Epithelial cell of esophagus (primary cell): ENCODE data around the gene TEAD3.
A peak's percentile ranks its signal among the peaks of the same experiment; 100 is the strongest.
"Not testable (repeated sequence)": the region's sequence is repeated elsewhere in the genome, so short reads cannot be mapped to it uniquely, and the experiment has no call there.

Source experiments
- DNase-seq: peaks from one replicate; pipeline ENCODE4 v3.0.0; 2010; ENCODE audit warnings: low read depth
- H3K4me3 ChIP-seq: 2 replicates; pipeline ENCODE4 v1.5.1; 2011; ENCODE audit warnings: mild to moderate bottlenecking, low read length, control low read depth
- TF ChIP-seq, protein P1 (sequence below): IDR thresholded peaks from 2 replicates; pipeline ENCODE4 v1.5.1; 2011; ENCODE audit warnings: low read depth, mild to moderate bottlenecking, low read length, control low read depth, inconsistent platforms; ENCODE audit not compliant: insufficient read depth; ENCODE audit errors: missing control alignments

TEAD3 gene

DNA sequence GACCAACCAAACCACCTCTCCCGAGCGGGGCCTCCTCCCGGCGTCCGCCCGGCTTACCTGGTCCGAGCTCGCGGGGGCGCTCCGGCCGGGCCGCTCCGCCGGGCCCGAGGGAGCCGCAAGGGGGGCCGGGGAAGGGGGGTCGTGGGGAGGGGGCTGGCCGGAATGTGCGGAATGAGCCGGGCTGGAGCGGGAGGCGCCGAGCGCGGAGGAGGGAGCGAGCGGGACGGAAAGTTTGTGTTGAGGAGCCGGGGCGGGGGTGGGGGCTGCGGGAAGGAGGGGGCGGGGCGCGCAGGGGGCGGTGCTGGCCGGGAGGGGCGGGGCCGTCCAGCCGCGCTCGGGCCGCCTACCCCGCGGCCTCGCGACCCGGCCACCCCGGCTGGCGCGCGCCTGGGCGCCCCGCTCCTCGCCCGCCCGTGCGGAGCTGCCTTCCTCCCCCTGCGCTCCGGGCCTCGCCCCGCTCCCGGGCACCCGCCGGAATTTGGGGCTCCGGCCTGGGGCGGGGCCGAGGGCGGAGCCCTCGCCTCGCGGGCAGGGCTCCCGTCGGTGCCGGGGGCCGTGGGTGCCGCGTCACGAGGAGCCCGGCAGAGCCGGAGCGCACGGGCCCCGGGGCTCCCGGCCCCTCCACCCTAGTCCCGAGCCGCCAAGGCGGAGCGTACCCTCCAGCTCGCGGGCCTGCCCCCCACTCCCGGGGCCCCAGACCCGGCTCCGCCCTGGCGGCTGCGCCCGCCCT, at the start of gene TEAD3:
TEAD3 (minus strand) TSS at position 239 of the 730 bp plus-strand sequence.
- peak; percentile 77 for DNase-seq
- TF ChIP-seq, protein P1, sequence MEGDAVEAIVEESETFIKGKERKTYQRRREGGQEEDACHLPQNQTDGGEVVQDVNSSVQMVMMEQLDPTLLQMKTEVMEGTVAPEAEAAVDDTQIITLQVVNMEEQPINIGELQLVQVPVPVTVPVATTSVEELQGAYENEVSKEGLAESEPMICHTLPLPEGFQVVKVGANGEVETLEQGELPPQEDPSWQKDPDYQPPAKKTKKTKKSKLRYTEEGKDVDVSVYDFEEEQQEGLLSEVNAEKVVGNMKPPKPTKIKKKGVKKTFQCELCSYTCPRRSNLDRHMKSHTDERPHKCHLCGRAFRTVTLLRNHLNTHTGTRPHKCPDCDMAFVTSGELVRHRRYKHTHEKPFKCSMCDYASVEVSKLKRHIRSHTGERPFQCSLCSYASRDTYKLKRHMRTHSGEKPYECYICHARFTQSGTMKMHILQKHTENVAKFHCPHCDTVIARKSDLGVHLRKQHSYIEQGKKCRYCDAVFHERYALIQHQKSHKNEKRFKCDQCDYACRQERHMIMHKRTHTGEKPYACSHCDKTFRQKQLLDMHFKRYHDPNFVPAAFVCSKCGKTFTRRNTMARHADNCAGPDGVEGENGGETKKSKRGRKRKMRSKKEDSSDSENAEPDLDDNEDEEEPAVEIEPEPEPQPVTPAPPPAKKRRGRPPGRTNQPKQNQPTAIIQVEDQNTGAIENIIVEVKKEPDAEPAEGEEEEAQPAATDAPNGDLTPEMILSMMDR: no peak
- H3K4me3 ChIP-seq: peak within 1 kb of the TSS; percentile 75

DNA sequence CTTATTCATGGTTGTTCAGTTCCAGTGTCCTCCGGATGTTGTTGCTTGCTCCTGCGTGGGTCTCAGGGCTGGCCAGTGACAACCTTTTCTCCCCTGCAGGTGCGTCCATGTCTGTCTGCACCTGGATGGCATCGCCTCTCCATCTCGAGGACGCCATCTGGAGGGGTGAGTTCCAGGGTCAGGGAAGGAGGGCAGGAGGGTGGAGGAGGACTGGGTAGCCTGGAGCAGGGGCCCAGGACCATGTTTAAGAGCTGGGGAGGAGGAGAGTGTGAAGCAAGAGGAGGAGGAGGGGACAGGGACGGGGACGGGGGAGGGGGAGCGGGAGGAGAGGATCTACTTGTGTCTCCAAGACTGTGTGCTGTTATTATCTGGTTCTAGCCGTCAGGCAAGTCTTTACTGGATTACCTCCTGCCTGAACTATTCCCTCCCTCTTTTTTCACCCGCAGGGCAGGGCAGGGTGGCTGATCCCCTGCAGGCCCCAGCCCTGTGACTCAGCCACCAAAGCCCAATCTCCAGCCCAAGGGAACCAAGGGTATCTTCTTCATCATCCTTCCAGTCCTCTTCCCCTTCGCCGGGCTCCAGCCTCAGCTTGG, 48.0 kb upstream of the TEAD3 start:
- peak; percentile 79 for DNase-seq
- no peak overlapping the region for H3K4me3 ChIP-seq
- TF ChIP-seq, protein P1: no peak

DNA sequence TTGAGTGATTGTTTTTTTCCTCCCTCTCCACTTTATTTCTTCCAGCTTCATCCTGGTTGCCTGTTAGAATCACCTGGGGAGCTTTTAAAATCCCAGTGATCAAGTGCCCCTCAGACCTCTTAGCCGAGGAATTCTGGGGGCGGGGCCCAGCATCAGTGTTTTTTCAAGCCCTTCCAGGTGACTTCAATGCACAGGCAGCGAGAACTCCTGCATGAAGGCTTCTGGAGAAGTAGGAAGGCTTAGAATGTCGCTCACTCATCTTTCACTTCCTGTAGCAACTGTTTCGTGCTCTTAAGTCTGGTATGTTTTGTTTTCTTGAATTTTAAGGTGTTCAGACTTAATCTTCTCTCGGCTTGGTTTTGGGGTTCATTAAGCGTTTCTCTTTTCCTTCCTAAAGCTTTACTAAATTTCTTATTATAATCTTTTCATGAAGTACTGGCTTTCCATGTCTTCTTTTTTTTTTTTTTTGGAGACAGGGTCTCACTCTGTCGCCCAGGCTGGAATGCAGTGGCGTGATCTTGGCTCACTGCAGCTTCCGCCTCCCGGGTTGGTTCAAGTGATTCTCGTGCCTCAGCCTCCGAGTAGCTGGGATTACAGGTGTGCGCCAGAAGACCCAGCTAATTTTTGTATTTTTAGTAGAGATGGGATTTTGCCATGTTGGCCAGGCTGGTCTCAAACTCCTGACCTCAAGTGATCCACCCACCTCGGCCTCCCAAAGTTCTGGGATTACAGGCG, 46.7 kb upstream of the TEAD3 start:
- TF ChIP-seq, protein P1: no peak
- no peak overlapping the region for H3K4me3 ChIP-seq
- DNase-seq: peak; percentile 20

DNA sequence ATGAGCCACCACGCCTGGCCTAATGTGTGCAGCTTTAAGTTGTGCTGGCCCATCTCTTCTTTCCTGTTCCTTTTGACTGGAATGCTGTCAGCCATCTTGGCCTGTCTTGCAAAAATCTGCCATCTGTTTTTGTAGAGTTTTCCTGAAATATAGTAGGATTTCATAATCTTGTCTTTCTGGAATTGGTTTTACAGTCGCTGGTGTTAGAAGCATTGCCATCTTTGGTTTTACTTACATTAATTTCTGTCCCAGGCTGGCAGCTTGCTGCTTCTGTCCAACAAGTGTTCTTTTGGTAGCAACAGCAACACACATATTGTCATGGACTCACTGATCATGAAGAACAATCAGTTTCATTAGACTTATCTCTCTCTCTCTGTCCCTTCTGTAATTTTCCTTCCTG, 45.0 kb upstream of the TEAD3 start:
- TF ChIP-seq, protein P1: no peak
- DNase-seq: no peak
- no peak overlapping the region for H3K4me3 ChIP-seq

DNA sequence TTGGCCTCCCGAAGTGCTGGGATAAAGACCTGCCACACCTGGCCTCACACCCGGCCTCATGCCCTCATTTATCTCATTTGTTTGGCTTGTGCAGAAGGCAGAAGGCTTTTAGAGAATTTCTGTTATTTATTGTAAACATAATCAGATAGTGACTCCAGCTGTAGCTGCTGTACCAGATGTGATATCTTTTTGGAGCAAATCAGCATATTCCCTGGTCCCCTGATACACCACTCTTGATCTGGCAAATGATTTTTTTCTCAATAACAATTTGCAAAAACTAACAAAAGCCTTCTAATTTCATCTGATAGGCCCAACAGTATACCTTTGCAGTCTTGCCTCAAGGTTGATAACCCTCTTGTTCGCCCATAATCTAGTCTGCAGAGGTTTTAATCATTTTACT, 42.3 kb upstream of the TEAD3 start:
- H3K4me3 ChIP-seq: no peak overlapping the region
- TF ChIP-seq, protein P1: no peak
- DNase-seq: no peak

DNA sequence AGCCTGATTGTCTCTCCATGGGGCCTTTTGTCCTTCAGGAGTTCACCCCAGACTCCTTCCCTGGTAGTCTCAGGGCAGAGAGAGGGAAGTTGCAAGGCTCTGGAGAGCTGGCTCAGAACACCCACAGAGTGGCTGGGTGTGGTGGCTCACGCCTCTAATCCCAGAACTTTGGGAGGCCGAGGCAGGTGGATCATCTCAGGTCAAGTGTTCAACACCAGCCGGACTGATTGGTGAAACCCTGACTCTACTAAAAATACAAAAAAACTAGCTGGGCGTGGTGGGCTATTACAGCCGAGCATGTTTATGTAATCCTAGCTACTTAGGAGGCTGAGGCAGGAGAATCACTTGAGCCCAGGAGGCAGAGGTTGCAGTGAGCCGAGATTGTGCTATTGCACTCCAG, 39.0 kb upstream of the TEAD3 start:
- not testable (repeated sequence) for H3K4me3 ChIP-seq, DNase-seq

DNA sequence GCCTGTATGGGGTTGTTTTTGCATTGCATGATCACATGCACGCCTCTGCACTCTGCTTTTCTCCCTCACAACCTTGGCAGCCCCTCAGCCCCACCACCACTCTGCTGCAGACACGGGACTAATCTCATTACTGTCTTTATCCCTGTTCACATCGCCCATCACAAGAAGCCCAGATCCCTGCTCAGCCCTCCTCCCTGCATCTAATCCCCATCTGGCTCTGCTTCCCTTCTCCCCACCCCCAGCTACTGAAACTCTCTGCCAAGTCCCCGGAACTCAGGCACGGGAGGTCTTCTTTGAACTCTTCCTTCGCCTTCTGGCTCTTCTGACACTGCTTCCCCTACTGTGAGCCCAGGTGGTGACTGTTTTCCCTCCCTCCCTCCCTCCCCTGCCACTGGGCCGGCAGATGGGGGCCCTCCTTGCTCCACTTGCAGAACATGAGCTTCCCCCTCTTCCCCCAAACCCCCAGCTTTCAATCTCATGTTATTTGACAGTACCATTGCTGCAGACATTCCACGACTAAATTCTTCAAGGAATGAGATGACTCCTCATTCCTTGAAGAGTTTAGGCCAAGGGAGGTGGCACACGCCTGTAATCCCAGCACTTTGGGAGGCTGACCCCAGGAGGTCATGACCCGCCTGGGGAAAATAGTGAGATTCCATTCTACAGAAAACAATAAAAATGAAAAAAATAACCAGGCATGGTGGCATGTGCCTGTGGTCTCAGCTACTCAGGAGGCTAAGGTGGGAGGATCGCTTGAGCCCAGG, 37.7 kb upstream of the TEAD3 start:
- TF ChIP-seq, protein P1: no peak
- no peak overlapping the region for H3K4me3 ChIP-seq
- no peak for DNase-seq
